ENCODE measurements around the gene ZBTB8OS. TPM values are rescaled to one million over a fixed set of nuclear protein-coding genes. Genes with fewer than 3 reads are reported as not detected.

ZBTB8OS gene
- total and polyA plus RNA-seq, 12 donors = 9.7 to 83.0 (median 38.4) TPM

DNA sequence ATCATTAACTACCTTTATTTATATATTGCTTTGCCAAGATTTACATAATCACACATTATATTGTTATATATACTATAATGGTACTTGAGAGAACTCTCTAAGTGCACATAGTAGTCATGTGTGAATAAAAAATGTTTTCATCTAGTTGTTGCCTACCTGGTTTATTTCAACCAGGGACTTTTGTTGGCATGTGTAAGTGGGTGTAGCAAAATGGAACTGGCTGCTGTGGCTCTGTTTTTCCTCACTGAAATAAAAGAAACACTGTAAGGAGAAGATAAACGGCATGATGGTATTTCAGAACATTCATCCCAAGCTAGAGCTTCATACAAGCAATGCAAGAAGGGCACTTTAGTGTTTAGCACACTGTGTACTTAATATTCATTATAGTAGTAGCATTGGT is 15.6 kb upstream of the ZBTB8OS start:
- no peak for DNase-seq
- 39 to 47% (median 43%) methylated on average over 1 of the region's 1 CpG for WGBS, 4 donors

DNA sequence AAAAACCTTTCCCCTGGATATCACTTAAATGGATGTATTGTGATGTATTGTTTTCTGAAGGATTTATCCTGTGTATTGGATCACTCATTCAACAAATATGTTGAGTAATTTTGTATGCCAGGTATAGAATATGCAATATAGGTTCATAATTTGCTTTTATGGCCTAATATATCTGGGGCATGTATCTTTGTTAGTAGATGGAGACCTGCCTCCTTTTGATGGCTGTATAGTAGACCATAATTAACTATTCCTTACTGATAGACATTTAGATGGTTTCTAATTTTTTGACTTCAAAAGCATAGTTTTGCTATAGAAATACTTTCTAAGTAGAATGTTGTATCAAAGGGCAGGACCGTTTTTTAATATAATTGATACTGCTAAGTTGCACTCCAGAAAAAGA is 9.2 kb upstream of the ZBTB8OS start:
- H3K27me3 ChIP-seq = no peaks in the 10 kb centered on the region
- intact Hi-C loops (cut with DNase I) = no loop called here
- 86 to 97% (median 93%) methylated on average over 1 of the region's 1 CpG for WGBS, 4 donors
- DNase-seq = no peak
- no peak overlapping the region for H3K4me3 ChIP-seq
- no peak overlapping the region for H3K27ac ChIP-seq
- TF ChIP-seq, protein P1, sequence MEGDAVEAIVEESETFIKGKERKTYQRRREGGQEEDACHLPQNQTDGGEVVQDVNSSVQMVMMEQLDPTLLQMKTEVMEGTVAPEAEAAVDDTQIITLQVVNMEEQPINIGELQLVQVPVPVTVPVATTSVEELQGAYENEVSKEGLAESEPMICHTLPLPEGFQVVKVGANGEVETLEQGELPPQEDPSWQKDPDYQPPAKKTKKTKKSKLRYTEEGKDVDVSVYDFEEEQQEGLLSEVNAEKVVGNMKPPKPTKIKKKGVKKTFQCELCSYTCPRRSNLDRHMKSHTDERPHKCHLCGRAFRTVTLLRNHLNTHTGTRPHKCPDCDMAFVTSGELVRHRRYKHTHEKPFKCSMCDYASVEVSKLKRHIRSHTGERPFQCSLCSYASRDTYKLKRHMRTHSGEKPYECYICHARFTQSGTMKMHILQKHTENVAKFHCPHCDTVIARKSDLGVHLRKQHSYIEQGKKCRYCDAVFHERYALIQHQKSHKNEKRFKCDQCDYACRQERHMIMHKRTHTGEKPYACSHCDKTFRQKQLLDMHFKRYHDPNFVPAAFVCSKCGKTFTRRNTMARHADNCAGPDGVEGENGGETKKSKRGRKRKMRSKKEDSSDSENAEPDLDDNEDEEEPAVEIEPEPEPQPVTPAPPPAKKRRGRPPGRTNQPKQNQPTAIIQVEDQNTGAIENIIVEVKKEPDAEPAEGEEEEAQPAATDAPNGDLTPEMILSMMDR (IDR thresholded peaks at IDR 0.05) = no peak
- no peak for TF ChIP-seq POLR2A (IDR thresholded peaks at IDR 0.05)
- no peaks in the 10 kb centered on the region for H3K9me3 ChIP-seq (replicated peaks in 1 of 3)
- peaks cover 10 to 23% of the 10 kb centered on the region in 2 donors for H3K4me1 ChIP-seq (replicated peaks in 1 of 2)
- peaks cover 0 to 79% of the 10 kb centered on the region in 2 donors for H3K36me3 ChIP-seq (replicated peaks in 1 of 2)

More for the DNA sequence above, 15.6 kb upstream of the ZBTB8OS start:
- Histone ChIP-seq H3K4me3 (no peak overlapping the region), H3K9me3 (replicated peaks in 1 of 3) (no peaks in the 10 kb centered on the region), H3K36me3 (replicated peaks in 1 of 2) (peaks cover 0 to 91% of the 10 kb centered on the region in 2 donors), H3K27me3 (no peaks in the 10 kb centered on the region), H3K4me1 (replicated peaks in 1 of 2) (no peaks in the 10 kb centered on the region), H3K27ac (no peak overlapping the region)
- intact Hi-C loops (cut with DNase I) = no loop called here
- TF ChIP-seq POLR2A (IDR thresholded peaks at IDR 0.05) = no peak
- TF ChIP-seq, protein P1 (IDR thresholded peaks at IDR 0.05) = no peak

DNA sequence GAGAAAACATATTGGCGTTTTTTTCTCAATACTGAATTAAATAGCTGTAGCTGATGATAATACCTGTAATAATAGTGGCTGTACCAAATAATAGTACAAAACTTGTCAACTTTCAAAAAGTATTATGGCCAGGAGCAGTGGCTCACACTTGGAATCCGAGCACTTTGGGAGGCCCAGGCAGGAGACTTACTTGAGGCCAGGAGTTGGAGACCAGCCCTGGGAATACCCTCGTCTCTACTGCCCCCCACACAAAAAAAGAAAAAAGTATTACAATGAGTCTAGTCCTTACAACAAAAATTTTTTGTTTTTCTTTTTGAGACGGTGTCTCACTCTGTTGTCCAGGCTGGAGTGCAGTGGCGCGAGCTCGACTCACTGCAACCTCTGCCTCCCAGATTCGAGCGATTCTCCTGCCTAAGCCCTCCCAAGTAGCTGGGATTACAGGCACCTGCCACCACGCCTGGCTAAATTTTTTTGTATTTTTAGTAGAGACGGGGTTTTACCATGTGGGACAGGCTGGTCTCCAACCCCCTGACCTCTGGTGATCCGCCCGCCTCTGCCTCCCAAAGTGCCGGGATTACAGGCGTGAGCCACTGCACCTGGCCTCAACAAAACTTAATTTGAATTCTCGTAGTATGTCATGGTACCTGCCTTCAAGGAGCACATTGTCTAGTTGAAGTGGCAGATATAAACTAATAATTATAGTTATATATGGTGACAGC is 2.1 kb upstream of the ZBTB8OS start:
- peaks cover 33 to 68% of the 10 kb centered on the region in 2 donors for H3K4me1 ChIP-seq (replicated peaks in 1 of 2)
- 87 to 94% (median 90%) methylated on average over 16 of the region's 16 CpGs for WGBS, 4 donors
- TF ChIP-seq POLR2A (IDR thresholded peaks at IDR 0.05) = no peak
- TF ChIP-seq, protein P1 (IDR thresholded peaks at IDR 0.05) = no peak
- peak overlapping the region in 1 of 5 donors; percentile 99 for H3K27ac ChIP-seq
- H3K9me3 ChIP-seq (replicated peaks in 1 of 3) = no peaks in the 10 kb centered on the region
- peak overlapping the region in 1 of 4 donors; percentile 73 for H3K4me3 ChIP-seq
- DNase-seq = peak in 1 of 7 donors; percentile 50
- intact Hi-C loops (cut with DNase I) = no loop called here
- H3K27me3 ChIP-seq = no peaks in the 10 kb centered on the region
- peaks cover 0 to 37% of the 10 kb centered on the region in 2 donors for H3K36me3 ChIP-seq (replicated peaks in 1 of 2)

DNA sequence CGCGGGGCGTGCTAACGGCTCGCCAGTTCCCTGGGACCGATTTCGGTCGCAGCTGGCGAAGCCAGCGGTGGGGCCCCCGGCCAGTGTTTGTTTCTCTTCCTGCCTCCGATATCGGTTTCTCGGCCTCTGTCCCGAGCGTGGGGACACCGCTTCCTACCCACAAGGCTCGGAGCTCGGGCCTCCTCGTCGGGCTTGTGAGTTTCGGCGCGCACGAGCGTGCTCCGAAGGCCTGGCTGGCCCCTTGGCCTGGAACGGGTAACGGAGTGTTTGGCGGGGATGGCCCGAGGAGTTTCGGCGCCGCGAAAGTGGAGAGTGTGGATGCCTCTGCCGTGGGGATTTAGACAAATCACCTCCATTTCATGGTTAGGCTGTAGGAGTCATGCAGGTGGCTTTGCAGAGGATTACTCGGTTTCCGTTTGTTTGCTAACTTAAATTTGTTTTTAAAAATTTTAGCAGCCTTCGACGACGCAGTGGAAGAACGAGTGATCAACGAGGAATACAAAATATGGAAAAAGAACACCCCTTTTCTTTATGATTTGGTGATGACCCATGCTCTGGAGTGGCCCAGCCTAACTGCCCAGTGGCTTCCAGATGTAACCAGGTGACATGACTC is 1.2 kb upstream of the ZBTB8OS start:
- no peak for TF ChIP-seq POLR2A (IDR thresholded peaks at IDR 0.05)
- TF ChIP-seq, protein P1 (IDR thresholded peaks at IDR 0.05) = no peak
- Histone ChIP-seq H3K4me3 (peak overlapping the region; percentile 36 to 73 (median 64)), H3K4me1 (replicated peaks in 1 of 2) (peaks cover 33 to 64% of the 10 kb centered on the region in 2 donors), H3K9me3 (replicated peaks in 1 of 3) (no peaks in the 10 kb centered on the region), H3K36me3 (replicated peaks in 1 of 2) (peaks cover 0 to 29% of the 10 kb centered on the region in 2 donors), H3K27me3 (no peaks in the 10 kb centered on the region), H3K27ac (peak overlapping the region; percentile 92 to 99 (median 97))
- WGBS, 4 donors = 1 to 7% (median 4%) methylated on average over 15 to 43 of the region's 43 CpGs
- intact Hi-C loops (cut with DNase I) = no loop called here
- no peak for DNase-seq
